Natural killer cell (primary cell): ENCODE measurements around the gene SIM1. TPM values are rescaled to one million over a fixed set of nuclear protein-coding genes. Genes with fewer than 3 reads are reported as not detected.

Source experiments
- ATAC-seq, 3 donors: fragments of 150-1000 bp in 2 of 3; fragments of 200-7000 bp in 1 of 3; cut with Tn5 transposase; 1 replicate in 1 of 3; 2 replicates in 2 of 3; pipeline ENCODE4 v1.10.0; 2021; ENCODE audit warnings: mild to moderate bottlenecking in 2 of 3, moderate library complexity in 2 of 3
- DNase-seq, 2 donors: peaks; one replicate each; pipeline versions ENCODE4 v3.0.0 to v3.0.0-alpha.2; 2013 to 2021; ENCODE audit warnings: mixed read lengths in 1 of 2
- H3K27ac ChIP-seq: one replicate; pipeline ENCODE4 v1.5.1; 2013; ENCODE audit warnings: mild to moderate bottlenecking, low read length
- H3K27me3 ChIP-seq: one replicate; pipeline ENCODE4 v1.6.1; 2013; ENCODE audit warnings: low read length; ENCODE audit not compliant: control insufficient read depth, insufficient read depth
- H3K36me3 ChIP-seq: one replicate; pipeline ENCODE4 v1.6.1; 2013; ENCODE audit warnings: low read length; ENCODE audit not compliant: control insufficient read depth, insufficient read depth
- H3K4me1 ChIP-seq: one replicate; pipeline ENCODE4 v1.6.1; 2013; ENCODE audit warnings: low read length; ENCODE audit not compliant: control insufficient read depth, insufficient read depth
- H3K4me3 ChIP-seq: one replicate; pipeline ENCODE4 v1.5.1; 2013; ENCODE audit warnings: low read length
- H3K9me3 ChIP-seq: one replicate; pipeline ENCODE4 v1.6.1; 2013; ENCODE audit warnings: low read length; ENCODE audit not compliant: control insufficient read depth, insufficient read depth
- H3K27ac Mint-ChIP-seq, 2 donors: one replicate each; pipeline ENCODE4 v1.8.0; 2022; ENCODE audit warnings: mild to moderate bottlenecking in 2 of 2, mixed read lengths in 2 of 2, moderate library complexity in 1 of 2
- H3K27me3 Mint-ChIP-seq, 2 donors: one replicate each; pipeline ENCODE4 v1.8.0; 2022; ENCODE audit warnings: low read depth in 2 of 2, mixed read lengths in 2 of 2
- H3K36me3 Mint-ChIP-seq: one replicate; pipeline ENCODE4 v1.8.0; 2022; ENCODE audit warnings: mixed read lengths
- H3K4me1 Mint-ChIP-seq, 2 donors: one replicate each; pipeline ENCODE4 v1.8.0; 2022; ENCODE audit warnings: mixed read lengths in 2 of 2
- H3K4me3 Mint-ChIP-seq: one replicate; pipeline ENCODE4 v1.8.0; 2022; ENCODE audit warnings: mild to moderate bottlenecking, moderate library complexity, mixed read lengths
- H3K9me3 Mint-ChIP-seq, 2 donors: one replicate each; pipeline ENCODE4 v1.8.0; 2022; ENCODE audit warnings: mixed read lengths in 2 of 2
- CTCF ChIP-seq: fragments of 200-600 bp; IDR thresholded peaks from one replicate; pipeline ENCODE4 v1.8.0; 2022; ENCODE audit warnings: antibody characterized with exemption
- WGBS: methylation state at CpG from one replicate; pipeline ENCODE4 v1.1.7; 2013; ENCODE audit warnings: missing lambda C conversion rate; ENCODE audit not compliant: insufficient coverage; 5-methylcytosine and 5-hydroxymethylcytosine counted together
- intact Hi-C: fragments of 100-400 bp; cut with micrococcal nuclease; formaldehyde crosslinking; loops from one replicate; pipeline ENCODE4 v1.14.2; 2022
- total RNA-seq, 4 donors: library from RNA; stranded (reverse); fragments of 120-200 nt in 1 of 4; gene quantifications; one replicate each; pipeline versions ENCODE4 v1.2.3 to v1.2.4, GENCODE V29; 2013 to 2022

Gene SIM1
- total RNA-seq, 3 donors from 2014 or later (not counting 1 experiment from before 2014, with no cell fraction given): not detected

GRCh38 chr6:100461278-100461916 lies 3.3 kb downstream of the SIM1 start:
- H3K27ac ChIP-seq: no peak overlapping the region
- Mint-ChIP-seq H3K4me1 (peaks cover 18 to 23% of the 10 kb centered on the region in 2 donors), H3K27ac (no peak overlapping the region), H3K27me3 (peaks cover 68 to 85% of the 10 kb centered on the region in 2 donors), H3K36me3 (peaks cover 37% of the 10 kb centered on the region), H3K4me3 (peak overlapping the region; percentile 41), H3K9me3 (peaks cover 2 to 5% of the 10 kb centered on the region in 2 donors)
- no peak for DNase-seq
- no peak for ATAC-seq
- no peak overlapping the region for H3K4me3 ChIP-seq
- H3K36me3 ChIP-seq: no peaks in the 10 kb centered on the region
- H3K27me3 ChIP-seq: peaks cover 87% of the 10 kb centered on the region
- H3K4me1 ChIP-seq: peaks cover 22% of the 10 kb centered on the region
- WGBS: 10% methylated on average over 26 of the region's 29 CpGs
- peaks cover 31% of the 10 kb centered on the region for H3K9me3 ChIP-seq
- intact Hi-C loops: no loop called here
- no peak for TF ChIP-seq CTCF

- ATAC-seq (no peak), DNase-seq (no peak)
- no peak for TF ChIP-seq CTCF
- 4% methylated on average over 6 of the region's 9 CpGs for WGBS
- Histone ChIP-seq H3K4me3 (no peak overlapping the region), H3K36me3 (no peaks in the 10 kb centered on the region), H3K9me3 (peaks cover 35% of the 10 kb centered on the region), H3K27me3 (peaks cover 87% of the 10 kb centered on the region), H3K4me1 (peaks cover 22% of the 10 kb centered on the region), H3K27ac (no peak overlapping the region)
- Mint-ChIP-seq H3K27me3 (peaks cover 67 to 83% of the 10 kb centered on the region in 2 donors), H3K36me3 (peaks cover 37% of the 10 kb centered on the region), H3K4me3 (no peak overlapping the region), H3K4me1 (peaks cover 18 to 20% of the 10 kb centered on the region in 2 donors), H3K9me3 (peaks cover 2 to 5% of the 10 kb centered on the region in 2 donors), H3K27ac (no peak overlapping the region)
- intact Hi-C loops: no loop called here
Measured at GRCh38 chr6:100460650-100461204, 4.0 kb downstream of the SIM1 start.

- Histone ChIP-seq H3K9me3 (peaks cover 39% of the 10 kb centered on the region), H3K27ac (no peak overlapping the region), H3K36me3 (no peaks in the 10 kb centered on the region), H3K4me1 (peaks cover 13% of the 10 kb centered on the region), H3K27me3 (peaks cover 89% of the 10 kb centered on the region), H3K4me3 (no peak overlapping the region)
- no peak overlapping the region for H3K4me3 Mint-ChIP-seq
- H3K27ac Mint-ChIP-seq: no peak overlapping the region
- peaks cover 10 to 19% of the 10 kb centered on the region in 2 donors for H3K4me1 Mint-ChIP-seq
- TF ChIP-seq CTCF: no peak
- no peak for ATAC-seq
- DNase-seq: no peak
- H3K27me3 Mint-ChIP-seq: peaks cover 72 to 83% of the 10 kb centered on the region in 2 donors
- intact Hi-C loops: no loop called here
- H3K9me3 Mint-ChIP-seq: peaks cover 5 to 8% of the 10 kb centered on the region in 2 donors
- peaks cover 37% of the 10 kb centered on the region for H3K36me3 Mint-ChIP-seq
Measured at GRCh38 chr6:100459592-100460184, 5.0 kb downstream of the SIM1 start.
